ENCODE measurements around the gene CRYZ.

Gene CRYZ

GRCh38 chr1:74731399-74732052 lies 1.3 kb downstream of the CRYZ start:
- no peak for DNase-seq (ENCODE audit: low spot score)

GRCh38 chr1:74729741-74730478 lies 2.9 kb downstream of the CRYZ start:
- DNase-seq (ENCODE audit: low spot score), result no peak

- DNase-seq (ENCODE audit: low spot score), result no peak
These were observed 4.1 kb downstream of the CRYZ start for GRCh38 chr1:74728736-74729135.

GRCh38 chr1:74726063-74726462 lies 6.8 kb downstream of the CRYZ start:
- no peak for DNase-seq (ENCODE audit: low spot score)

GRCh38 chr1:74717626-74718025 lies 15.2 kb downstream of the CRYZ start:
- no peak for DNase-seq (ENCODE audit: low spot score)

- DNase-seq (ENCODE audit: low spot score), result no peak
These were observed 16.0 kb downstream of the CRYZ start for GRCh38 chr1:74716822-74717221.

GRCh38 chr1:74715806-74716205 lies 17.0 kb downstream of the CRYZ start:
- no peak for DNase-seq (ENCODE audit: low spot score)

- DNase-seq (ENCODE audit: low spot score), result no peak
These were observed 17.7 kb downstream of the CRYZ start for GRCh38 chr1:74715236-74715502.

- DNase-seq (ENCODE audit: low spot score), result no peak
These were observed 18.2 kb downstream of the CRYZ start for GRCh38 chr1:74714429-74715235.

- no peak for DNase-seq (ENCODE audit: low spot score)
These were observed 19.0 kb downstream of the CRYZ start for GRCh38 chr1:74713849-74714248.

GRCh38 chr1:74712881-74713280 lies 20.0 kb downstream of the CRYZ start:
- DNase-seq (ENCODE audit: low spot score), result no peak

- DNase-seq (ENCODE audit: low spot score), result no peak
These were observed 29.3 kb downstream of the CRYZ start for GRCh38 chr1:74703386-74704182.

GRCh38 chr1:74699331-74699730 lies 33.5 kb downstream of the CRYZ start:
- no peak for DNase-seq (ENCODE audit: low spot score)

- DNase-seq (ENCODE audit: low spot score), result no peak
These were observed 35.0 kb downstream of the CRYZ start for GRCh38 chr1:74697832-74698231.

GRCh38 chr1:74693473-74693872 lies 39.4 kb downstream of the CRYZ start:
- DNase-seq (ENCODE audit: low spot score), result no peak

- no peak for DNase-seq (ENCODE audit: low spot score)
These were observed 41.9 kb downstream of the CRYZ start for GRCh38 chr1:74690909-74691308.

GRCh38 chr1:74690364-74690696 lies 42.5 kb downstream of the CRYZ start:
- DNase-seq (ENCODE audit: low spot score), result no peak

- peak; percentile 46 for DNase-seq (ENCODE audit: low spot score)
These were observed 43.1 kb downstream of the CRYZ start for GRCh38 chr1:74689621-74690363.

- no peak for DNase-seq (ENCODE audit: low spot score)
These were observed 45.9 kb downstream of the CRYZ start for GRCh38 chr1:74686928-74687327.

- DNase-seq (ENCODE audit: low spot score), result no peak
These were observed 48.5 kb downstream of the CRYZ start for GRCh38 chr1:74684301-74684700.

GRCh38 chr1:74683656-74684055 lies 49.2 kb downstream of the CRYZ start:
- no peak for DNase-seq (ENCODE audit: low spot score)

GRCh38 chr1:74681851-74682250 lies 51.0 kb downstream of the CRYZ start:
- no peak for DNase-seq (ENCODE audit: low spot score)

Data from hematopoietic multipotent progenitor cell treated with erythropoietin and hydrocortisone succinate and interleukin-3 and kit ligand, for 17 days (in vitro differentiated cells).